Adrenal gland (tissue), 12 donors: Measurements from ENCODE around the gene HIP1R. TPM values are rescaled to one million over a fixed set of nuclear protein-coding genes. Genes with fewer than 3 reads are reported as not detected.
A peak's percentile ranks its signal among the peaks of the same experiment; 100 is the strongest.

ENCODE experiments used
- DNase-seq, 7 donors: peaks; one replicate each; pipeline ENCODE4 v3.0.0-alpha.2; 2019 to 2020
- H3K27ac ChIP-seq, 5 donors: fragments of 200-600 bp; sonication (generic) in 4 of 5; 1 replicate in 3 of 5; 2 replicates in 2 of 5; pipeline versions ENCODE4 v1.5.1 to v1.8.0; 2016 to 2020; ENCODE audit warnings: mild to moderate bottlenecking in 1 of 5
- H3K27me3 ChIP-seq: fragments of 200-600 bp; 2 replicates; pipeline ENCODE4 v1.8.0; 2021
- H3K36me3 ChIP-seq, 2 donors: fragments of 200-600 bp; replicated peaks in 1 of 2; 1 replicate in 1 of 2; 2 replicates in 1 of 2; pipeline versions ENCODE4 v1.5.1 to v1.8.0; 2018 to 2022
- H3K4me1 ChIP-seq, 2 donors: fragments of 200-600 bp; replicated peaks in 1 of 2; 1 replicate in 1 of 2; 2 replicates in 1 of 2; pipeline versions ENCODE4 v1.5.1 to v1.8.0; 2018 to 2021
- H3K4me3 ChIP-seq, 4 donors: fragments of 200-600 bp; sonication (generic) in 3 of 4; one replicate each; pipeline ENCODE4 v1.5.1; 2016 to 2018
- H3K9me3 ChIP-seq, 3 donors: fragments of 200-600 bp; sonication (generic) in 1 of 3; replicated peaks in 1 of 3; 1 replicate in 2 of 3; 2 replicates in 1 of 3; pipeline versions ENCODE4 v1.5.1 to v1.8.0; 2016 to 2021
- POLR2A ChIP-seq, 2 donors: fragments of 450-650 bp; IDR thresholded peaks; one replicate each; pipeline ENCODE4 v1.6.1; 2017; ENCODE audit warnings: antibody characterized with exemption in 2 of 2, mild to moderate bottlenecking in 2 of 2, moderate library complexity in 1 of 2
- WGBS, 4 donors: extraction: QIAGEN DNeasy Blood & Tissue Kit in 2 of 4; methylation state at CpG; one replicate each; pipeline versions ENCODE4 v1.1.5 to v1.1.7; 2013 to 2017; 5-methylcytosine and 5-hydroxymethylcytosine counted together
- intact Hi-C, 2 donors: fragments of 100-400 bp; cut with DNase I; formaldehyde crosslinking; loops; one replicate each; pipeline versions ENCODE4 v1.14.1 to v1.15.0; 2022 to 2023
- polyA plus RNA-seq, 3 donors: library from polyadenylated mRNA; stranded (reverse); fragments of 200-250 nt in 2 of 3; fragments of 350-450 nt in 1 of 3; fragmentation: Illumina TruSeq in 1 of 3; extraction: RNeasy Lipid Tissue Mini Kit (QIAGEN cat#74804) in 1 of 3; gene quantifications; one replicate each; pipeline ENCODE4 v1.2.3, GENCODE V29; 2013 to 2014
- total RNA-seq, 9 donors: library from RNA; depleted of rRNA in 4 of 9; stranded (reverse); fragments of >200 nt in 4 of 9; fragments of 120-200 nt in 1 of 9; fragmentation: NEBNext Ultra II Directional in 1 of 9; extraction: Animal tissue kit (Norgen Biotek cat#: 25700) in 1 of 9; gene quantifications; one replicate each; pipeline versions ENCODE4 v1.1.0 to v1.2.4, GENCODE V29; 2013 to 2023
- TF ChIP-seq, protein P1 (sequence below), 6 experiments: fragments of 450-650 bp in 4 of 6; fragments of 200-600 bp in 2 of 6; sonication (generic) in 1 of 6; IDR thresholded peaks; 1 replicate in 5 of 6; 2 replicates in 1 of 6; pipeline versions ENCODE4 v1.5.1 to v1.8.0; 2016 to 2021; ENCODE audit warnings: antibody characterized with exemption in 6 of 6, mild to moderate bottlenecking in 2 of 6, moderate library complexity in 1 of 6
- donor health status: healthy with polysubstance abuse.
- donor health status: Bipolar disorder and iron deficiency.
- donor health status: DM: yes; HTN: yes; CAD: no.
- donor health status: DM: no; HTN: no; CAD: no.
- donor health status: DM: no; HTN: no; CAD: no.
- donor health status: DM: yes; HTN: yes; CAD: no.

Gene HIP1R
- total and polyA plus RNA-seq, 12 donors, result 21.6 to 107 (median 41.3) TPM

DNA sequence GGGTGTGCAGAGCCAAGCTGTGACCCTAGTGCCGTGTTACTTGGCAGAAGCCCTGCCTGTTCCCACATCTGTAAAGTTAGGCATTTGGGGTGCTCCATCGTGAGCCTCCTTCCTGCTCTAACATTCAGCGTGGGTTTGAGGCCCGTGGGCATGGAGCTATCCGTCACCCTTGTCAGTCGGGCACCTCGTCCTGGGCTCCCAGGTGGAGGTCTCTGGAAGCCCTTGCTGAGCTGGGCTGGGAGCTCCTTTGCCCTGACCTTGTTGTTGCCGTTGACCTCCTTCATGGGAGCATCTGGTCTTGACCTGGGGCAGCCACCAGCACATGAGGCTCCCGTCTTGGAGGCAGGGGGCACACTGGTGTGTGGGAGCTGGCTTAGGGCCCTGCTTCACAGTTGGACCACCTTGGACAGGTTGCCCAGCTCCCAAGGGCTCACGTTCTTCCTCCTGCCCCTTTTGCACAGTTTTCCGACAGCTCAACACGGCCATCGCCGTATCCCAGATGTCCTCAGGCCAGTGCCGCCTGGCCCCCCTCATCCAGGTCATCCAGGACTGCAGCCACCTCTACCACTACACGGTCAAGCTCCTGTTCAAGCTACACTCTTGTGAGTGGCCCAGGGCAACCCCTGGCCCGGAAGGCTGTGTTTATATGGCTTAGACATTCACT lies 18.5 kb downstream of the HIP1R start:
- TF ChIP-seq, protein P1, sequence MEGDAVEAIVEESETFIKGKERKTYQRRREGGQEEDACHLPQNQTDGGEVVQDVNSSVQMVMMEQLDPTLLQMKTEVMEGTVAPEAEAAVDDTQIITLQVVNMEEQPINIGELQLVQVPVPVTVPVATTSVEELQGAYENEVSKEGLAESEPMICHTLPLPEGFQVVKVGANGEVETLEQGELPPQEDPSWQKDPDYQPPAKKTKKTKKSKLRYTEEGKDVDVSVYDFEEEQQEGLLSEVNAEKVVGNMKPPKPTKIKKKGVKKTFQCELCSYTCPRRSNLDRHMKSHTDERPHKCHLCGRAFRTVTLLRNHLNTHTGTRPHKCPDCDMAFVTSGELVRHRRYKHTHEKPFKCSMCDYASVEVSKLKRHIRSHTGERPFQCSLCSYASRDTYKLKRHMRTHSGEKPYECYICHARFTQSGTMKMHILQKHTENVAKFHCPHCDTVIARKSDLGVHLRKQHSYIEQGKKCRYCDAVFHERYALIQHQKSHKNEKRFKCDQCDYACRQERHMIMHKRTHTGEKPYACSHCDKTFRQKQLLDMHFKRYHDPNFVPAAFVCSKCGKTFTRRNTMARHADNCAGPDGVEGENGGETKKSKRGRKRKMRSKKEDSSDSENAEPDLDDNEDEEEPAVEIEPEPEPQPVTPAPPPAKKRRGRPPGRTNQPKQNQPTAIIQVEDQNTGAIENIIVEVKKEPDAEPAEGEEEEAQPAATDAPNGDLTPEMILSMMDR (IDR thresholded peaks at IDR 0.05), result no peak
- Histone ChIP-seq H3K4me3 (no peak overlapping the region), H3K4me1 (peaks cover 11 to 17% of the 10 kb centered on the region in 2 donors), H3K27me3 (no peaks in the 10 kb centered on the region), H3K36me3 (peaks cover 0 to 3% of the 10 kb centered on the region in 2 donors), H3K27ac (peak overlapping the region in 1 of 5 donors; percentile 22), H3K9me3 (no peaks in the 10 kb centered on the region)
- intact Hi-C loops, result loop anchor here in 1 of 2 donors (10.0 kb wide), 1 partner anchor 59 kb away; no protein-coding TSS in a partner anchor
- DNase-seq, result no peak
- WGBS, 4 donors, result 68 to 86% (median 73%) methylated on average over 13 to 17 of the region's 17 CpGs

DNA sequence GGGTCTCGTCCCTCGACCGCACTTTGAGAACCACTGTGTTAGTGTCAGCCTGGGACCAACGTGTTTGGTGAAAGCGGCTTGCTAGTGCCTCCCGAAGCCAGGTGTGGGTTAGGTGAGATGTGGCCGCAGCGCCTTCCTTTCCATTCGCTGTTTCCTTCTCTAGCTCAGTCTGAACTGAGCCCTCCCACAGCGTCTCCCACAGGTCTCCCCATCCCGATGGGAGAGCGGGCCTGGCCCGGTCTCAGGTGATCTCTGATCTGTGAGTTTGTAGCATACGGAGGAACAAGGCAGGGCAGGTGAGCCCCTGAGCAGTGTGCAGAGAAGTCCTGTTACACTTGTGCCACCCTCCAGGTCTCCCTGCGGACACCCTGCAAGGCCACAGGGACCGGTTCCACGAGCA lies 19.3 kb downstream of the HIP1R start:
- TF ChIP-seq, protein P1 (IDR thresholded peaks at IDR 0.05), result no peak
- TF ChIP-seq POLR2A (IDR thresholded peaks at IDR 0.05), result no peak
- H3K27ac ChIP-seq, result no peak overlapping the region
- no peaks in the 10 kb centered on the region for H3K9me3 ChIP-seq
- no peak overlapping the region for H3K4me3 ChIP-seq
- peaks cover 11 to 17% of the 10 kb centered on the region in 2 donors for H3K4me1 ChIP-seq
- intact Hi-C loops, result loop anchor here in 1 of 2 donors (10.0 kb wide), 1 partner anchor 60 kb away; no protein-coding TSS in a partner anchor
- H3K27me3 ChIP-seq, result no peaks in the 10 kb centered on the region
- H3K36me3 ChIP-seq, result peaks cover 0 to 3% of the 10 kb centered on the region in 2 donors
- 88 to 96% (median 93%) methylated on average over 16 to 17 of the region's 17 CpGs for WGBS, 4 donors
- DNase-seq, result no peak

DNA sequence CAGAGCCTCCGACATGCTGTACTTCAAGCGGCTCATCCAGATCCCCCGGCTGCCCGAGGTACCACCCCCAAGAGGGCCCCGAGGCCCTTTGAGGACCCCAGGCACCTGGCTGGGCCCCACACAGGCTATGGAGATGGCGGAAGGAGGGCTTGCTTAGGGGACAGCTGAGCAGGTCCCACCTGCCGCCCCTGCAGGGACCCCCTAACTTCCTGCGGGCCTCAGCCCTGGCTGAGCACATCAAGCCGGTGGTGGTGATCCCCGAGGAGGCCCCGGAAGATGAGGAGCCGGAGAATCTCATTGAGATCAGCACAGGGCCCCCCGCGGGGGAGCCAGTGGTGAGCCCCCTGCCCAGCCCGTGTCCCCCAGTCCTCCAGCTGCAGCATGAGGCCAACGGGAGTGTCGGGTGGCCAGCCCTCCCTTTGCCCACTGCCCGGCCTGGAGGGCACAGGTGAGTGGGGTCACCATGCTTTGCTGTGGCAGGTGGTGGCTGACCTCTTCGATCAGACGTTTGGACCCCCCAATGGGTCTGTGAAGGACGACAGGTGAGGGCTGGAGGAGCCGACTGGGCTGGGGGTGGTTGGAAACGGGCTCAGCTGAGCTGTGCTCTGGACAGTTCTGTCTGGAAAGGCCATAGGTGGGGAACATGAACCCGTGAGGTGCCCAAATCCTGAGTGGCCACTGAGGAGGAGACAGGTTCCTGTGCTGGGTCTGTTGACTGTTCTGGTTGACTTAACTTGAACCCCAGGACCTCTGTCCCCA lies 20.0 kb downstream of the HIP1R start:
- Histone ChIP-seq H3K27ac (no peak overlapping the region), H3K36me3 (peaks cover 0 to 3% of the 10 kb centered on the region in 2 donors), H3K4me1 (peaks cover 11 to 17% of the 10 kb centered on the region in 2 donors), H3K4me3 (no peak overlapping the region), H3K27me3 (no peaks in the 10 kb centered on the region), H3K9me3 (no peaks in the 10 kb centered on the region)
- DNase-seq, result no peak
- intact Hi-C loops, result loop anchor here in 1 of 2 donors (10.0 kb wide), 1 partner anchor 60 kb away; no protein-coding TSS in a partner anchor
- TF ChIP-seq POLR2A (IDR thresholded peaks at IDR 0.05), result no peak
- TF ChIP-seq, protein P1 (IDR thresholded peaks at IDR 0.05), result no peak
- WGBS, 4 donors, result 86 to 93% (median 88%) methylated on average over 7 to 24 of the region's 24 CpGs
